Measurements from ENCODE around the gene TFDP1.

DNA sequence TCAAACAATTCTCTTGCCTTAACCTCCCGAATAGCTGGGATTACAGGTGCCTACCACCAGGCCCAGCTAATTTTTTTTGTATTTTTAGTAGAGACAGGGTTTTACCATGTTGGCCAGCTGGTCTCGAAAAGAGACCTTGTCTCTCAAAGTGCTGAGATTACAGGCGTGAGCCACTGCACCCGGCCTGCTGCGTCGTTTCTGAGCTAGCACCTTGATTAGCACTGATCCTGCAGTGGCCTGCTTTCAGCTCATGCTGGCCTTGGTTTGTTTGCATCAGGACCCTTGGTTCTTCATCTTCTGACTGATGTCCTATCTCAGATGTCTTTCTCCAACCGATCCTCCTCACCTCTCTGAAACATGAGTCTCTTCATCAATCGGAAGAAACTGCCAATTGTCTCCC is 4.9 kb upstream of the TFDP1 start:
- TF ChIP-seq, protein P1, sequence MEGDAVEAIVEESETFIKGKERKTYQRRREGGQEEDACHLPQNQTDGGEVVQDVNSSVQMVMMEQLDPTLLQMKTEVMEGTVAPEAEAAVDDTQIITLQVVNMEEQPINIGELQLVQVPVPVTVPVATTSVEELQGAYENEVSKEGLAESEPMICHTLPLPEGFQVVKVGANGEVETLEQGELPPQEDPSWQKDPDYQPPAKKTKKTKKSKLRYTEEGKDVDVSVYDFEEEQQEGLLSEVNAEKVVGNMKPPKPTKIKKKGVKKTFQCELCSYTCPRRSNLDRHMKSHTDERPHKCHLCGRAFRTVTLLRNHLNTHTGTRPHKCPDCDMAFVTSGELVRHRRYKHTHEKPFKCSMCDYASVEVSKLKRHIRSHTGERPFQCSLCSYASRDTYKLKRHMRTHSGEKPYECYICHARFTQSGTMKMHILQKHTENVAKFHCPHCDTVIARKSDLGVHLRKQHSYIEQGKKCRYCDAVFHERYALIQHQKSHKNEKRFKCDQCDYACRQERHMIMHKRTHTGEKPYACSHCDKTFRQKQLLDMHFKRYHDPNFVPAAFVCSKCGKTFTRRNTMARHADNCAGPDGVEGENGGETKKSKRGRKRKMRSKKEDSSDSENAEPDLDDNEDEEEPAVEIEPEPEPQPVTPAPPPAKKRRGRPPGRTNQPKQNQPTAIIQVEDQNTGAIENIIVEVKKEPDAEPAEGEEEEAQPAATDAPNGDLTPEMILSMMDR (IDR thresholded peaks at IDR 0.05): no peak
- TF ChIP-seq POLR2A (IDR thresholded peaks at IDR 0.05): no peak
